ENCODE measurements around the gene MT1A.

Gene MT1A

GRCh38 chr16:56631832-56632155 lies 6.7 kb upstream of the MT1A start:
- DNase-seq (ENCODE audit: low read depth): no peak
- TF ChIP-seq CTCF (IDR thresholded peaks at IDR 0.05; ENCODE audit: control insufficient read depth, extremely low read depth, insufficient read depth): no peak
- H3K4me3 ChIP-seq (ENCODE audit: low read depth, low read length): no peak overlapping the region

DNA sequence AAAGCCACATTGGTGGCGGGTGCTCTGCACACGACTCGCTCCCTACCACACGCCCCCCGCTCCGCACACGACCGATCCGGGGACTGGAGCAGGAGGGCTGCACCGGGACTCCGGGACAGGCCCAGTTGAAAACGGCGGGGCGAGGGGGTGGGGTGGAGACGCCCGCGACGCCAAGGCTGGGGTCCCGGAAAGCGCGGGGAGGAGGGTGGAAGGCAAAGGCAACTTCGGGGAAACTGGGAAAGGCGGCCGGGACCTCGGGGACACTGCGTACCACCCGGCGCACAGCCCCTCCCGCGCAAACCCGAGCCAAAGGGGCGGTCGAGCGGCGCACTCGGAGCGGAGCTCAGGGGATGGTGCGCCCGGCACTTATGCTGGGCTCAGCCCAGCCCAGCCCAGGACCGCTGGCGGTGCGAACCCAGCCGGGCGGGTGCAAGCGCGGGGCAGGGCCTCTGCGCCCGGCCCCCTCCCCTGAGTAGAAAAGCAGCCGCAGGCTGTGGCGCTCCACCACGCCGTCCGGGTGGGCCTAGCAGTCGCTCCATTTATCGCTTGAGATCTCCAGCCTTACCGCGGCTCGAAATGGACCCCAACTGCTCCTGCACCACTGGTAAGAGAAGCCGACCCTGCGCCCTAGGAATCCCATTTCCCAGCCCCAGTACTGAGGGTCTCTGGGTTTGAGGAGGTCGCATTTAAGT lies 6.2 kb upstream of the MT1A start, which contains the start of gene MT1M:
TSS of gene MT1M (plus strand) at position 504 of the 692 bp plus-strand sequence. CDS start at position 577, 73 bp downstream.
- no peak for DNase-seq (ENCODE audit: low read depth)
- no peak within 1 kb of the TSS for H3K4me3 ChIP-seq (ENCODE audit: low read depth, low read length)
- no peak for TF ChIP-seq CTCF (IDR thresholded peaks at IDR 0.05; ENCODE audit: control insufficient read depth, extremely low read depth, insufficient read depth)

DNA sequence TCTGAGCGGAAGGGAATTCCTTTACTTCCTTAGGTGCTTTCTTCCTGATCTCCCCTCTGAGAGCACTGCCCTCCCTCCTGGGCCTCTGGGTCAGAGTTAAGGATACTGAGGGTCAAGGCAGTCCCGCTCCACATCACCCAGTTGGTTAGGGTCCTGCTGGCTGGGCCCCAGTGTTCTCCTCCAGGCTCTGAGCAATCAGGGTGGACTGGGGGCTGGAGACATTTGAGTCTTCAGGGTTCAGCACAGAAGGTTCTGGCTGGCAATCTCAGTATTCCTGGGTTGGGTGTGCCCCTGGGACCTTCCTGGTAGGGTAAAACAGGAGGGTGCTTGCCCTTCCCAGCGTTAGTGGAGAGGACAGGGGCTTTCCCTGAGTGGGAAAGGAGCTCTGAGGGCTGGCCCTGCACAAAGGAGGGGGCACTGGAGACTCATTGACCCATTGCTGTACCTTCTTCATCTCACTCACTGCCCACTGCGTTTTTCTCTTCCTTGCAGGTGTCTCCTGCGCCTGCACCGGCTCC lies 5.6 kb upstream of the MT1A start:
- H3K4me3 ChIP-seq (ENCODE audit: low read depth, low read length): no peak overlapping the region

GRCh38 chr16:56633535-56633934 lies 4.9 kb upstream of the MT1A start:
- no peak overlapping the region for H3K4me3 ChIP-seq (ENCODE audit: low read depth, low read length)
- no peak for DNase-seq (ENCODE audit: low read depth)
- no peak for TF ChIP-seq CTCF (IDR thresholded peaks at IDR 0.05; ENCODE audit: control insufficient read depth, extremely low read depth, insufficient read depth)

More for the DNA sequence above, 5.6 kb upstream of the MT1A start:
- no peak for DNase-seq (ENCODE audit: low read depth)
- no peak for TF ChIP-seq CTCF (IDR thresholded peaks at IDR 0.05; ENCODE audit: control insufficient read depth, extremely low read depth, insufficient read depth)

GRCh38 chr16:56634715-56635440 lies 3.6 kb upstream of the MT1A start:
- DNase-seq (ENCODE audit: low read depth): no peak
- no peak for TF ChIP-seq CTCF (IDR thresholded peaks at IDR 0.05; ENCODE audit: control insufficient read depth, extremely low read depth, insufficient read depth)
- H3K4me3 ChIP-seq (ENCODE audit: low read depth, low read length): no peak overlapping the region

- no peak overlapping the region for H3K4me3 ChIP-seq (ENCODE audit: low read depth, low read length)
- TF ChIP-seq CTCF (IDR thresholded peaks at IDR 0.05; ENCODE audit: control insufficient read depth, extremely low read depth, insufficient read depth): no peak
- DNase-seq (ENCODE audit: low read depth): no peak
Observed at GRCh38 chr16:56635441-56635967, 3.0 kb upstream of the MT1A start.

All from LNCaP clone FGC (cell line).